LNCaP clone FGC (cell line): Measurements from ENCODE around the gene UGT2B7.

Experiments
- DNase-seq: peaks from one replicate; pipeline ENCODE4 v3.0.0-alpha.2; 2011; ENCODE audit warnings: low read depth
- H3K4me3 ChIP-seq: 2 replicates; pipeline ENCODE4 v1.5.1; 2011; ENCODE audit warnings: mild to moderate bottlenecking, low read depth, low read length, control low read depth
- CTCF ChIP-seq: IDR thresholded peaks from 2 replicates; pipeline ENCODE4 v1.5.1; 2012; ENCODE audit warnings: mild to moderate bottlenecking; ENCODE audit not compliant: control insufficient read depth, insufficient read depth; ENCODE audit errors: extremely low read depth

UGT2B7 gene

DNA sequence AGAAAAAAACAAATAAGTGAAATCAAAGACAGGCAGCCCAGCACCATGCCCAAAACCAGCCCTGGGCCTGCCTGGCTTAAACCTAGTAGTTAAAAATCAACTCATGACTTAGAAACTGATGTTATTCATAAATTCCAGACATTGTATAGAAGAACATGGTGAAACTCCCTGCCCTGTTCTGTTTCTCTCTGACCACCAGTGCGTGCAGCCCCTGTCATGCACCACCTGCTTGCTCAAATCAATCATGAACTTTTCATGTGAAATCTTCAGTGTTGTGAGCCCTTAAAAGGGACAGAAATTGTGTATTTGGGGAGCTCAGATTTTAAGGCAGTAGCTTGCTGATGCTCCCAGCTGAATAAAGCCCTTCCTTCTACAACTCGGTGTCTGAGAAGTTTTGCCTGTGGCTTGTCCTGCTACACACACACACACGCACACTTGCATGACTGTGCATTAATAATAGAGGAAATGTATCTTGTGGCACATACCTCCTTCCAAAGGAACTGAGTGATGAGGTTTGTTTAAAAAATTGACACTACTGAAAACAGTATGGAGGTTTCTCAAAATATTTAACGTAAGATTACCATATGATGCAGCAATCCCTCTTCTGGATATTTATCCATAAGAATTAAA lies 39.2 kb upstream of the UGT2B7 start:
- no peak for DNase-seq
- no peak overlapping the region for H3K4me3 ChIP-seq
- TF ChIP-seq CTCF, result no peak

GRCh38 chr4:69057620-69058409 lies 38.5 kb upstream of the UGT2B7 start:
- H3K4me3 ChIP-seq, result no peak overlapping the region
- no peak for DNase-seq
- no peak for TF ChIP-seq CTCF

GRCh38 chr4:69058410-69059059 lies 37.7 kb upstream of the UGT2B7 start:
- no peak for DNase-seq
- no peak overlapping the region for H3K4me3 ChIP-seq
- TF ChIP-seq CTCF, result no peak

DNA sequence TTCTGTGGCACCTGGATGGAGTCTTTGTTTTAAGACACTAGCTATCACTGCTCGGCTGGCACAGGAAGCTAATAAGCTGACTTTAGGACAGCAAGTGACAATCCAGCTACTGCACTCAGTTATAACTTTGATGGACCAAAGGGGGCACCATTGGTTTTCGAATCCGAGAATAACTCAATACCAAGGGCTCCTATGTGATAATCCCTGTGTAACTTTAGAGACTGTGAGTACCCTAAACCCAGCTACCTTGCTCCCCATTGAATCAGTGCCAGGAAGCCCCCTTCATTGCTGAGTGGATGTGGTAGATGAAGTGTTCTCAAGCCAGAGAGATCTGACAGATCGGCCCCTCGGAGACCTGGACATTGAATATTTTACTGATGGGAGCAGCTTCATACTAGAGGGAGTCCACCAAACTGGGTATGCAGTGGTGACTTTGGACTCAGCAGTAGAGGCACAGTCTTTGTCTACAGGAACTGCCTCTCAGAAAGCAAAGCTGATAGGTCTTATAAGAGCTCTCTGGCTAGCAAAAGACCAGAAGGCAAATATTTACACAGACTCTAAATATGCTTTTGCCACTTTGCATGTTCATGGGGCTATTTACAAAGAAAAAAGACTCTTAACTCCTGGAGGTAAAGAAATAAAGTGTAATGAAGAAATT lies 35.5 kb upstream of the UGT2B7 start:
- no peak overlapping the region for H3K4me3 ChIP-seq
- no peak for DNase-seq
- no peak for TF ChIP-seq CTCF

DNA sequence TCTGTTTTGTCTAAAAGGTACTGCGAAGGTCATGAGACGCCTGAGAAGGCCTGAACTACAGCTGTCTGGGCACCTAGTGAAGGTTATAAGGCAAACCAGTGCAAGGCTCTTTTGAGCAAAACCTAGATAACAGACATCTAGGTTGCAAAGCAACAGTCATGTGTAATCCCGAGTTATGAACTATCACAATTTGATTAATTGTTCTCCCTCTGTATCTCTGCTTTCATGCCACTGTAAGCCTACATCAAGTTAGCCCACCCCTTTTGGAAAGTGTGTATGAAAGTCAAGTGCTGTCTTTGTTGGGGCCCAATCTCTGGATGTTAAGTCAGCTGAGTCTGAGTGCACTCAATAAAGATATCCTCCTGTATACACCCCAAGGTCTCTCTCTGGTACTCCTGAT lies 31.9 kb upstream of the UGT2B7 start:
- no peak for DNase-seq
- TF ChIP-seq CTCF, result no peak
- no peak overlapping the region for H3K4me3 ChIP-seq

- H3K4me3 ChIP-seq, result no peak overlapping the region
- TF ChIP-seq CTCF, result no peak
- DNase-seq, result no peak
Observed at GRCh38 chr4:69066945-69067344, 29.3 kb upstream of the UGT2B7 start.
